NB4 (cell line): ENCODE measurements around the gene TPPP2.

Experiments used
- MYC ChIP-seq: IDR thresholded peaks from 2 replicates; pipeline ENCODE4 v1.6.1; 2011; ENCODE audit warnings: low read depth, low read length
- POLR2A ChIP-seq: IDR thresholded peaks from 2 replicates; pipeline ENCODE4 v1.6.1; 2011; ENCODE audit warnings: mild to moderate bottlenecking; ENCODE audit not compliant: insufficient read length; ENCODE audit errors: extremely low read depth
- TF ChIP-seq, protein P1 (sequence below): IDR thresholded peaks from one replicate; pipeline ENCODE4 v1.5.1; 2012; ENCODE audit warnings: low read depth, low read length
- TF ChIP-seq, protein P2 (sequence below): IDR thresholded peaks from 2 replicates; pipeline ENCODE4 v1.6.1; 2011; ENCODE audit warnings: low read depth, low read length

DNA sequence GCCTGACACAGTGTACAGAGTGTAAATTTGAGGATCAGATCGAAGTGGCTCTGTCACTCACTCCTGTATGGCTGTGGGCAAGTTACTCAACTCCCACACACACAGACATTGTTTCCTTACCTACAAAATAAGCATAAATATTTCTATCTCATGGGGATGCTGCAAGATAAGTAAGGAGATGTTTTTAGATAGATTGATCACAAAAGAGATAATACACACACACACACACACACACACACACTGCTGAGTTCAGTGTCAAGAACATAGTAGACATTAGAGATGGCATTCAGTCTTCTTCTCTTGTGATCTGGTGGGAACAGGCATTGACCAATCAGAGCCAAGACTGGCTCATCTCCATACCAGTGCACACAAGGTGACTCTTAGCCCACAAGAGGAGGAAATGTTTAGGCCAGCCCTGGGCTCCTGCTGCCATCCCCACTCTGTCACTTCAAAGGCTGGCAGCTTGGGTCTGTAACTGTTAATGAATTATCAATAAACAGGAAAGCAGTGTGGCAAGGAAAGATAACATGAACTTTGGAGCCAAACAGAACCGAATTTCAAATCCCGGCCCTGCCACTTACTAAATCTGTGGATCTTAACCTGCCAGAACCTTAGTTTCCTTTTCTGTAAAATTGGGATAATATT is 24.2 kb downstream of the TPPP2 start:
- TF ChIP-seq, protein P1, sequence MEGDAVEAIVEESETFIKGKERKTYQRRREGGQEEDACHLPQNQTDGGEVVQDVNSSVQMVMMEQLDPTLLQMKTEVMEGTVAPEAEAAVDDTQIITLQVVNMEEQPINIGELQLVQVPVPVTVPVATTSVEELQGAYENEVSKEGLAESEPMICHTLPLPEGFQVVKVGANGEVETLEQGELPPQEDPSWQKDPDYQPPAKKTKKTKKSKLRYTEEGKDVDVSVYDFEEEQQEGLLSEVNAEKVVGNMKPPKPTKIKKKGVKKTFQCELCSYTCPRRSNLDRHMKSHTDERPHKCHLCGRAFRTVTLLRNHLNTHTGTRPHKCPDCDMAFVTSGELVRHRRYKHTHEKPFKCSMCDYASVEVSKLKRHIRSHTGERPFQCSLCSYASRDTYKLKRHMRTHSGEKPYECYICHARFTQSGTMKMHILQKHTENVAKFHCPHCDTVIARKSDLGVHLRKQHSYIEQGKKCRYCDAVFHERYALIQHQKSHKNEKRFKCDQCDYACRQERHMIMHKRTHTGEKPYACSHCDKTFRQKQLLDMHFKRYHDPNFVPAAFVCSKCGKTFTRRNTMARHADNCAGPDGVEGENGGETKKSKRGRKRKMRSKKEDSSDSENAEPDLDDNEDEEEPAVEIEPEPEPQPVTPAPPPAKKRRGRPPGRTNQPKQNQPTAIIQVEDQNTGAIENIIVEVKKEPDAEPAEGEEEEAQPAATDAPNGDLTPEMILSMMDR, result no peak
- TF ChIP-seq POLR2A (no peak), MYC (no peak)
- TF ChIP-seq, protein P2, sequence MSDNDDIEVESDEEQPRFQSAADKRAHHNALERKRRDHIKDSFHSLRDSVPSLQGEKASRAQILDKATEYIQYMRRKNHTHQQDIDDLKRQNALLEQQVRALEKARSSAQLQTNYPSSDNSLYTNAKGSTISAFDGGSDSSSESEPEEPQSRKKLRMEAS, result no peak
